ENCODE data around the gene TESK2.

TESK2 gene

GRCh38 chr1:45381243-45381642 is 109.7 kb downstream of the TESK2 start:
- H3K4me1 ChIP-seq (ENCODE audit: control extremely low read depth in 1 of 4, control insufficient read depth in 4 of 4, insufficient read depth in 4 of 4, low read length in 3 of 4): no peaks in the 10 kb centered on the region
- POLR2A ChIA-PET: interaction anchor here (1.0 kb wide), 1 partner anchor 90 kb away, joined by 3 read pairs; no protein-coding TSS in a partner anchor
- H3K27me3 ChIP-seq (replicated peaks in 2 of 5; ENCODE audit: control insufficient read depth in 4 of 5, insufficient read depth in 5 of 5, low read length in 4 of 5): no peaks in the 10 kb centered on the region
- no peak overlapping the region for H3K4me3 ChIP-seq (ENCODE audit: control insufficient read depth in 1 of 7, extremely low read depth in 1 of 7, insufficient read depth in 4 of 7, low read depth in 2 of 7, low read length in 6 of 7)
- no peaks in the 10 kb centered on the region for H3K9me3 ChIP-seq (ENCODE audit: control extremely low read depth in 1 of 5, control insufficient read depth in 4 of 5, insufficient read depth in 2 of 5, low read depth in 1 of 5, low read length in 4 of 5)
- WGBS (ENCODE audit: insufficient coverage): 100% methylated on average over 1 of the region's 2 CpGs
- CTCF ChIA-PET: no interaction called here
- H3K27ac ChIP-seq (ENCODE audit: insufficient read depth in 1 of 2, low read depth in 1 of 2, low read length in 2 of 2, poor library complexity in 1 of 2, severe bottlenecking in 2 of 2): no peak overlapping the region
- H3K36me3 ChIP-seq (ENCODE audit: control insufficient read depth in 4 of 4, insufficient read depth in 4 of 4, low read length in 3 of 4): peaks cover 0 to 1% (median 0%) of the 10 kb centered on the region in 4 experiments
- DNase-seq: no peak

GRCh38 chr1:45380730-45381129 is 110.2 kb downstream of the TESK2 start:
- Histone ChIP-seq H3K27ac (ENCODE audit: insufficient read depth in 1 of 2, low read depth in 1 of 2, low read length in 2 of 2, poor library complexity in 1 of 2, severe bottlenecking in 2 of 2) (no peak overlapping the region), H3K9me3 (ENCODE audit: control extremely low read depth in 1 of 5, control insufficient read depth in 4 of 5, insufficient read depth in 2 of 5, low read depth in 1 of 5, low read length in 4 of 5) (no peaks in the 10 kb centered on the region), H3K4me1 (ENCODE audit: control extremely low read depth in 1 of 4, control insufficient read depth in 4 of 4, insufficient read depth in 4 of 4, low read length in 3 of 4) (no peaks in the 10 kb centered on the region), H3K27me3 (replicated peaks in 2 of 5; ENCODE audit: control insufficient read depth in 4 of 5, insufficient read depth in 5 of 5, low read length in 4 of 5) (no peaks in the 10 kb centered on the region), H3K4me3 (ENCODE audit: control insufficient read depth in 1 of 7, extremely low read depth in 1 of 7, insufficient read depth in 4 of 7, low read depth in 2 of 7, low read length in 6 of 7) (no peak overlapping the region), H3K36me3 (ENCODE audit: control insufficient read depth in 4 of 4, insufficient read depth in 4 of 4, low read length in 3 of 4) (peaks cover 0 to 1% (median 0%) of the 10 kb centered on the region in 4 experiments)
- no peak for DNase-seq
- CTCF ChIA-PET: no interaction called here
- POLR2A ChIA-PET: interaction anchor here (0.6 to 1.0 kb wide), 2 partner anchors 91 to 249 kb away, joined by 3 read pairs; no protein-coding TSS in a partner anchor
- WGBS (ENCODE audit: insufficient coverage): no CpG with 5 or more reads among the region's 1 CpG

DNA sequence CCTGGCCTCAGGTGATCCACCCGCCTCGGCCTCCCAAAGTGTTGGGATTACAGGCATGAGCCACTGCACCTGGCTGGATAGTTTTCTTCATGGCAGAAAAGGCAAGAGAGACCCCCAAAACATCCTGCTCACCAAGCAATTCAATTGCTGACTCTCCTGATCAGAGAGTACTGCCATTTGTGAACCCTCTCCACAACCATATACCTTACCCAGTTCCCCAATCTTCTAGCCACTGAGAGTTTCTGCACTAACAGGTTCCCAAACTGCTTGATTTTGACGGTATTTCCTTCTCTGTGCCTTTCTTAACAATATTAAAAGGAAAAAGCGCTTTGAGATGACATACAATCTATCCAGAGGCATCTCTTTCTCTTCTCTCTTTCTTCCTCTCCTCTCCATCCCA is 110.8 kb downstream of the TESK2 start:
- DNase-seq: no peak
- Histone ChIP-seq H3K4me1 (ENCODE audit: control extremely low read depth in 1 of 4, control insufficient read depth in 4 of 4, insufficient read depth in 4 of 4, low read length in 3 of 4) (no peaks in the 10 kb centered on the region), H3K9me3 (ENCODE audit: control extremely low read depth in 1 of 5, control insufficient read depth in 4 of 5, insufficient read depth in 2 of 5, low read depth in 1 of 5, low read length in 4 of 5) (no peaks in the 10 kb centered on the region), H3K36me3 (ENCODE audit: control insufficient read depth in 4 of 4, insufficient read depth in 4 of 4, low read length in 3 of 4) (peaks cover 0 to 1% (median 0%) of the 10 kb centered on the region in 4 experiments), H3K27me3 (replicated peaks in 2 of 5; ENCODE audit: control insufficient read depth in 4 of 5, insufficient read depth in 5 of 5, low read length in 4 of 5) (no peaks in the 10 kb centered on the region), H3K27ac (ENCODE audit: insufficient read depth in 1 of 2, low read depth in 1 of 2, low read length in 2 of 2, poor library complexity in 1 of 2, severe bottlenecking in 2 of 2) (no peak overlapping the region), H3K4me3 (ENCODE audit: control insufficient read depth in 1 of 7, extremely low read depth in 1 of 7, insufficient read depth in 4 of 7, low read depth in 2 of 7, low read length in 6 of 7) (no peak overlapping the region)
- ChIA-PET CTCF (no interaction called here), POLR2A (interaction anchor here (0.6 kb wide), 1 partner anchor 250 kb away, joined by 3 read pairs; no protein-coding TSS in a partner anchor)
- 100% methylated on average over 2 of the region's 4 CpGs for WGBS (ENCODE audit: insufficient coverage)

DNA sequence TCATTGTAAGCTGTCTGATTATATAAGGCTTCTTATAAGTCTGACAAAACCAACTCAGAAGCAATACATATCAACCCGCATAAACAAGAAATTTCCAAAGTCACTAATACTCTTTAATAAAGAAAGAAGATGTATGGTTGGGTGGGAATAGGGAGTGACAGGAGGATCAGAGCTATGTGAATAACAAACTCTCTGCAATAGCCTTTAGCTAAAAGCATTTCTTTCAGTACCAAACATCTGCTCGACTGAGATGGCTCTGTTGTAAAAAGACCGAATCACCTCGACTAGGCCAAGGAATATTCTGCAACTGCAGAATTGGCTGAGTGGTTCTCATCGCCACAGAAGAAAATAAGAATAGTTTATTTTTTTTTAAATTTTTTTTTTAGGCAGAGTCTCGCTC is 111.4 kb downstream of the TESK2 start:
- DNase-seq: no peak
- Histone ChIP-seq H3K27ac (ENCODE audit: insufficient read depth in 1 of 2, low read depth in 1 of 2, low read length in 2 of 2, poor library complexity in 1 of 2, severe bottlenecking in 2 of 2) (no peak overlapping the region), H3K9me3 (ENCODE audit: control extremely low read depth in 1 of 5, control insufficient read depth in 4 of 5, insufficient read depth in 2 of 5, low read depth in 1 of 5, low read length in 4 of 5) (no peaks in the 10 kb centered on the region), H3K4me1 (ENCODE audit: control extremely low read depth in 1 of 4, control insufficient read depth in 4 of 4, insufficient read depth in 4 of 4, low read length in 3 of 4) (no peaks in the 10 kb centered on the region), H3K27me3 (replicated peaks in 2 of 5; ENCODE audit: control insufficient read depth in 4 of 5, insufficient read depth in 5 of 5, low read length in 4 of 5) (no peaks in the 10 kb centered on the region), H3K4me3 (ENCODE audit: control insufficient read depth in 1 of 7, extremely low read depth in 1 of 7, insufficient read depth in 4 of 7, low read depth in 2 of 7, low read length in 6 of 7) (no peak overlapping the region), H3K36me3 (ENCODE audit: control insufficient read depth in 4 of 4, insufficient read depth in 4 of 4, low read length in 3 of 4) (peaks cover 0 to 1% (median 0%) of the 10 kb centered on the region in 4 experiments)
- WGBS (ENCODE audit: insufficient coverage): no CpG with 5 or more reads among the region's 6 CpGs
- ChIA-PET CTCF (no interaction called here), POLR2A (no interaction called here)

GRCh38 chr1:45378184-45378583 is 112.8 kb downstream of the TESK2 start:
- Histone ChIP-seq H3K36me3 (ENCODE audit: control insufficient read depth in 4 of 4, insufficient read depth in 4 of 4, low read length in 3 of 4) (peaks cover 0 to 1% (median 0%) of the 10 kb centered on the region in 4 experiments), H3K27ac (ENCODE audit: insufficient read depth in 1 of 2, low read depth in 1 of 2, low read length in 2 of 2, poor library complexity in 1 of 2, severe bottlenecking in 2 of 2) (no peak overlapping the region), H3K9me3 (ENCODE audit: control extremely low read depth in 1 of 5, control insufficient read depth in 4 of 5, insufficient read depth in 2 of 5, low read depth in 1 of 5, low read length in 4 of 5) (no peaks in the 10 kb centered on the region), H3K4me1 (ENCODE audit: control extremely low read depth in 1 of 4, control insufficient read depth in 4 of 4, insufficient read depth in 4 of 4, low read length in 3 of 4) (peaks cover 0 to 3% (median under 1%) of the 10 kb centered on the region in 4 experiments), H3K4me3 (ENCODE audit: control insufficient read depth in 1 of 7, extremely low read depth in 1 of 7, insufficient read depth in 4 of 7, low read depth in 2 of 7, low read length in 6 of 7) (no peak overlapping the region), H3K27me3 (replicated peaks in 2 of 5; ENCODE audit: control insufficient read depth in 4 of 5, insufficient read depth in 5 of 5, low read length in 4 of 5) (no peaks in the 10 kb centered on the region)
- no peak for DNase-seq
- ChIA-PET CTCF (interaction anchor here (1.3 to 2.0 kb wide), 2 partner anchors 14 to 17 kb away, joined by 5 to 6 read pairs; no protein-coding TSS in a partner anchor), POLR2A (no interaction called here)

DNA sequence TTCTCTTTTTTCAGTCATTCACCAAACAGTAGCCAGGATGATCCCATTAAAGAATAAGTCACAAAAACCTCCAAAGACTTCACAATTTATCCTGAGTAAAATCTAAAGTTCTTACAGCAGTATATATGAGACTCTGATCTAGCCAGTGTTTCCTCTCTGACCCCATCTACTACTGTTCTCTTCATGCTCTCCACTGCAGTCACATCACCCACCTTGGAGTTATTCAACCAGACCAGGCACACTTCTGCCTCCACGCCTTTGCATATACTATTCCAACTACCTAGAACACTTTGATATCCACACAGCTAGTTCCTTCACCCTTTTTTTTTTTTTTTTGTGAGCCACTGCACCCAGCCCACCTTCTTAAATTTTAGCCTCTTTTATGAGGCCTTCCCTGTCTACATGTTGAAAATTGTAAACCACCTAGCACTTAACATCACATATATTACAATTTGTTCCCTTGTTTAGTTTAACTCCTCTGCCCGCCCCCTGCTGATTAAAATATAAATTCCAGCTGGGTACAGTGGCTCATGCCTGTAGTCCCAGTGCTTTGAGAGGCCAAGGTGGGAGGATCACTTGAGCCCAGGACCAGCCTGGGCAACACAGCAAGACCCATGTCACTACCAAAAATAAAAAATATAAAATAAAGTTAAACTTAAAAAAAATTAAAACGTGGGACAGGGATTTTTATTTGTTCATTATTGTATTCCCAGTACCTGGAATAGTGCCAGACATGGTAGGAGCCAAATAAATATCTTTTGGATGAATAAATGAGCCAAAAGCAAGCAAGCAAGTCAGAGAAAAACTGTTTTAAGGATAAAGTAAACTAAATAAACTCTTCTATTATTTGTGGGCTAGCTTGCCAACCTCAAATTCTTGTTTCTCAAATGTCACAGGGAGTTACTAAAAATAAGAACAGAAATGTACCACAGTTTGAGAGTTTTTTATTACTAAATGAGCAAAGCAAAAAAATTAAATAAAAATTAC is 115.6 kb downstream of the TESK2 start:
- CTCF ChIA-PET: interaction anchor here (0.8 kb wide), 2 partner anchors 15 to 19 kb away, joined by 3 to 4 read pairs; no protein-coding TSS in a partner anchor
- Histone ChIP-seq H3K27me3 (replicated peaks in 2 of 5; ENCODE audit: control insufficient read depth in 4 of 5, insufficient read depth in 5 of 5, low read length in 4 of 5) (no peaks in the 10 kb centered on the region), H3K9me3 (ENCODE audit: control extremely low read depth in 1 of 5, control insufficient read depth in 4 of 5, insufficient read depth in 2 of 5, low read depth in 1 of 5, low read length in 4 of 5) (no peaks in the 10 kb centered on the region), H3K36me3 (ENCODE audit: control insufficient read depth in 4 of 4, insufficient read depth in 4 of 4, low read length in 3 of 4) (peaks cover 0 to 1% (median 0%) of the 10 kb centered on the region in 4 experiments), H3K4me1 (ENCODE audit: control extremely low read depth in 1 of 4, control insufficient read depth in 4 of 4, insufficient read depth in 4 of 4, low read length in 3 of 4) (peaks cover 0 to 3% (median under 1%) of the 10 kb centered on the region in 4 experiments), H3K4me3 (ENCODE audit: control insufficient read depth in 1 of 7, extremely low read depth in 1 of 7, insufficient read depth in 4 of 7, low read depth in 2 of 7, low read length in 6 of 7) (no peak overlapping the region), H3K27ac (ENCODE audit: insufficient read depth in 1 of 2, low read depth in 1 of 2, low read length in 2 of 2, poor library complexity in 1 of 2, severe bottlenecking in 2 of 2) (no peak overlapping the region)
- DNase-seq: no peak
- POLR2A ChIA-PET: interaction anchor here (0.6 kb wide), 1 partner anchor 42 kb away, joined by 4 read pairs; no protein-coding TSS in a partner anchor
- 100% methylated on average over 1 of the region's 3 CpGs for WGBS (ENCODE audit: insufficient coverage)

GRCh38 chr1:45373573-45373972 is 117.4 kb downstream of the TESK2 start:
- H3K27me3 ChIP-seq (replicated peaks in 2 of 5; ENCODE audit: control insufficient read depth in 4 of 5, insufficient read depth in 5 of 5, low read length in 4 of 5): no peaks in the 10 kb centered on the region
- ChIA-PET POLR2A (no interaction called here), CTCF (interaction anchor here (1.4 to 2.4 kb wide), 2 partner anchors 9 to 13 kb away, joined by 3 to 15 read pairs; no protein-coding TSS in a partner anchor)
- H3K27ac ChIP-seq (ENCODE audit: insufficient read depth in 1 of 2, low read depth in 1 of 2, low read length in 2 of 2, poor library complexity in 1 of 2, severe bottlenecking in 2 of 2): no peak overlapping the region
- H3K36me3 ChIP-seq (ENCODE audit: control insufficient read depth in 4 of 4, insufficient read depth in 4 of 4, low read length in 3 of 4): no peaks in the 10 kb centered on the region
- peak in 1 of 3 donors; percentile 24 for DNase-seq
- peaks cover 0 to 3% (median under 1%) of the 10 kb centered on the region in 4 experiments for H3K4me1 ChIP-seq (ENCODE audit: control extremely low read depth in 1 of 4, control insufficient read depth in 4 of 4, insufficient read depth in 4 of 4, low read length in 3 of 4)
- peak overlapping the region in 1 of 7 experiments; percentile 53 for H3K4me3 ChIP-seq (ENCODE audit: control insufficient read depth in 1 of 7, extremely low read depth in 1 of 7, insufficient read depth in 4 of 7, low read depth in 2 of 7, low read length in 6 of 7)
- H3K9me3 ChIP-seq (ENCODE audit: control extremely low read depth in 1 of 5, control insufficient read depth in 4 of 5, insufficient read depth in 2 of 5, low read depth in 1 of 5, low read length in 4 of 5): no peaks in the 10 kb centered on the region
